WTC11 (cell line): ENCODE measurements around the gene DCLK1. TPM values are rescaled to one million over a fixed set of nuclear protein-coding genes. Genes with fewer than 3 reads are reported as not detected.

Experiments
- ATAC-seq: fragments of 200-7000 bp; cut with Tn5 transposase; 2 replicates; pipeline ENCODE4 v1.10.0; 2021; ENCODE audit warnings: mild to moderate bottlenecking, moderate library complexity
- CTCF ChIA-PET: fragments of 300-600 bp; sonication (Branson Sonifier 250); formaldehyde crosslinking; loops from one replicate; lab custom pipeline; 2021; ENCODE audit warnings: antibody characterized with exemption; lab: Charles Lee
- POLR2A ChIA-PET: fragments of 350-600 bp; sonication (Branson Sonifier 250); formaldehyde crosslinking; loops from one replicate; lab custom pipeline; 2021; ENCODE audit warnings: antibody characterized with exemption; lab: Charles Lee
- DNase-seq: peaks from one replicate; pipeline ENCODE4 v3.0.0; 2021; ENCODE audit warnings: low spot score
- H3K27ac Mint-ChIP-seq: 2 replicates; pipeline ENCODE4 v1.8.0; 2021; ENCODE audit warnings: mixed read lengths
- H3K27me3 Mint-ChIP-seq: 2 replicates; pipeline ENCODE4 v1.8.0; 2021; ENCODE audit warnings: low read depth, mild to moderate bottlenecking, moderate library complexity, mixed read lengths
- H3K36me3 Mint-ChIP-seq: 2 replicates; pipeline ENCODE4 v1.8.0; 2021; ENCODE audit warnings: mixed read lengths
- H3K4me1 Mint-ChIP-seq: 2 replicates; pipeline ENCODE4 v1.8.0; 2022; ENCODE audit warnings: mixed read lengths
- H3K4me3 Mint-ChIP-seq: 2 replicates; pipeline ENCODE4 v1.8.0; 2021; ENCODE audit warnings: mild to moderate bottlenecking, moderate library complexity, mixed read lengths
- H3K9me3 Mint-ChIP-seq: 2 replicates; pipeline ENCODE4 v1.8.0; 2021; ENCODE audit warnings: mixed read lengths
- ATF1 ChIP-seq: sonication (generic); formaldehyde crosslinking; IDR thresholded peaks from 2 replicates; pipeline ENCODE4 v1.8.1; 2023; ENCODE audit warnings: mild to moderate bottlenecking, moderate library complexity, missing genetic modification reagents
- CBFB ChIP-seq: sonication (generic); formaldehyde crosslinking; IDR thresholded peaks from 2 replicates; pipeline ENCODE4 v1.8.1; 2022; ENCODE audit warnings: mild to moderate bottlenecking, low read depth, missing genetic modification reagents
- CREM ChIP-seq: sonication (generic); formaldehyde crosslinking; IDR thresholded peaks from 2 replicates; pipeline ENCODE4 v1.8.1; 2022; ENCODE audit warnings: mild to moderate bottlenecking, missing genetic modification reagents, moderate library complexity
- CTCF ChIP-seq: fragments of 200-600 bp; IDR thresholded peaks from 2 replicates; pipeline ENCODE4 v1.8.0; 2022; ENCODE audit warnings: antibody characterized with exemption
- E2F1 ChIP-seq: sonication (generic); formaldehyde crosslinking; IDR thresholded peaks from 2 replicates; pipeline ENCODE4 v1.8.0; 2022; ENCODE audit warnings: mild to moderate bottlenecking, missing genetic modification reagents
- FOXP1 ChIP-seq: sonication (generic); formaldehyde crosslinking; IDR thresholded peaks from 2 replicates; pipeline ENCODE4 v1.8.0; 2022; ENCODE audit warnings: missing genetic modification reagents, mild to moderate bottlenecking, moderate library complexity, borderline replicate concordance
- FOXP4 ChIP-seq: sonication (generic); formaldehyde crosslinking; IDR thresholded peaks from 2 replicates; pipeline ENCODE4 v1.8.0; 2022; ENCODE audit warnings: mild to moderate bottlenecking, missing genetic modification reagents
- GABPB1 ChIP-seq: sonication (generic); formaldehyde crosslinking; IDR thresholded peaks from 2 replicates; pipeline ENCODE4 v1.8.1; 2023; ENCODE audit warnings: mild to moderate bottlenecking, missing genetic modification reagents
- IRF2 ChIP-seq: sonication (generic); formaldehyde crosslinking; IDR thresholded peaks from 2 replicates; pipeline ENCODE4 v1.8.0; 2022; ENCODE audit warnings: low read depth, missing genetic modification reagents, borderline replicate concordance
- NFATC4 ChIP-seq: fragments of 250-450 bp; sonication (Bioruptor Pico); IDR thresholded peaks from 2 replicates; pipeline ENCODE4 v1.9.0; 2021; ENCODE audit warnings: mild to moderate bottlenecking
- NFE2L1 ChIP-seq: sonication (generic); formaldehyde crosslinking; IDR thresholded peaks from 2 replicates; pipeline ENCODE4 v1.8.1; 2023; ENCODE audit warnings: missing genetic modification reagents
- NFYB ChIP-seq: sonication (generic); formaldehyde crosslinking; conservative IDR thresholded peaks from 2 replicates; pipeline ENCODE4 v1.8.0; 2022; ENCODE audit warnings: low read depth, missing genetic modification reagents
- PREB ChIP-seq: sonication (generic); formaldehyde crosslinking; IDR thresholded peaks from 2 replicates; pipeline ENCODE4 v1.8.1; 2022; ENCODE audit warnings: mild to moderate bottlenecking, missing genetic modification reagents, moderate library complexity, borderline replicate concordance
- RORB ChIP-seq: fragments of 250-450 bp; sonication (Bioruptor Pico); IDR thresholded peaks from 2 replicates; pipeline ENCODE4 v1.9.0; 2021; ENCODE audit warnings: mild to moderate bottlenecking
- SMAD3 ChIP-seq: sonication (generic); formaldehyde crosslinking; IDR thresholded peaks from 2 replicates; pipeline ENCODE4 v1.8.0; 2022; ENCODE audit warnings: missing genetic modification reagents, mild to moderate bottlenecking, borderline replicate concordance
- SMAD4 ChIP-seq: sonication (generic); formaldehyde crosslinking; IDR thresholded peaks from 2 replicates; pipeline ENCODE4 v1.8.0; 2022; ENCODE audit warnings: mild to moderate bottlenecking, missing genetic modification reagents
- SOX15 ChIP-seq: fragments of 250-450 bp; sonication (Bioruptor Pico); IDR thresholded peaks from 2 replicates; pipeline ENCODE4 v1.9.0; 2021; ENCODE audit warnings: mild to moderate bottlenecking
- TEAD1 ChIP-seq: sonication (generic); formaldehyde crosslinking; IDR thresholded peaks from 2 replicates; pipeline ENCODE4 v1.8.0; 2022; ENCODE audit warnings: mild to moderate bottlenecking, missing genetic modification reagents
- TEAD4 ChIP-seq: sonication (generic); formaldehyde crosslinking; IDR thresholded peaks from 2 replicates; pipeline ENCODE4 v1.8.0; 2022; ENCODE audit warnings: mild to moderate bottlenecking, missing genetic modification reagents
- USF1 ChIP-seq: sonication (generic); formaldehyde crosslinking; IDR thresholded peaks from 2 replicates; pipeline ENCODE4 v1.8.0; 2022; ENCODE audit warnings: mild to moderate bottlenecking, missing genetic modification reagents
- USF2 ChIP-seq: sonication (generic); formaldehyde crosslinking; IDR thresholded peaks from 2 replicates; pipeline ENCODE4 v1.8.1; 2023; ENCODE audit warnings: mild to moderate bottlenecking, missing genetic modification reagents, moderate library complexity
- ZNF281 ChIP-seq: sonication (generic); formaldehyde crosslinking; IDR thresholded peaks from 2 replicates; pipeline ENCODE4 v1.8.0; 2023; ENCODE audit warnings: mild to moderate bottlenecking, missing genetic modification reagents
- ZNF396 ChIP-seq: fragments of 250-450 bp; sonication (Bioruptor Pico); IDR thresholded peaks from 2 replicates; pipeline ENCODE4 v1.8.0; 2021; ENCODE audit warnings: mild to moderate bottlenecking, moderate library complexity, borderline replicate concordance
- ZNF416 ChIP-seq: fragments of 250-450 bp; sonication (Bioruptor Pico); IDR thresholded peaks from 2 replicates; pipeline ENCODE4 v1.9.0; 2021; ENCODE audit warnings: mild to moderate bottlenecking, inconsistent platforms
- ZSCAN18 ChIP-seq: fragments of 250-450 bp; sonication (Bioruptor Pico); IDR thresholded peaks from 2 replicates; pipeline ENCODE4 v2.1.2; 2022; ENCODE audit warnings: mild to moderate bottlenecking, moderate library complexity
- total RNA-seq: library from RNA; stranded (reverse); gene quantifications from 3 replicates; pipeline ENCODE4 v1.2.3, GENCODE V29; 2021

DCLK1 gene
- total RNA-seq, 1 experiment from 2014 or later, result 18.5 TPM

GRCh38 chr13:36108342-36108741 is 22.8 kb downstream of the DCLK1 start:
- ChIA-PET POLR2A (no interaction called here), CTCF (no interaction called here)
- Mint-ChIP-seq H3K27ac (no peak overlapping the region), H3K36me3 (peaks cover 4% of the 10 kb centered on the region; the same call in 1 of the 2 replicates), H3K9me3 (no peaks in the 10 kb centered on the region), H3K4me3 (no peak overlapping the region)
- no peak for DNase-seq
- no peak for TF ChIP-seq SMAD3 (CRISPR knock-in tag)
- no peak for TF ChIP-seq SMAD4 (CRISPR knock-in tag)
- no peak for TF ChIP-seq TEAD4 (CRISPR knock-in tag)
- no peak for TF ChIP-seq NFE2L1 (CRISPR knock-in tag)
- TF ChIP-seq GABPB1 (CRISPR knock-in tag), result no peak
- no peak for TF ChIP-seq CTCF
- no peak for TF ChIP-seq ZNF396
- no peak for TF ChIP-seq NFATC4 (CRISPR knock-in tag)
- no peak for TF ChIP-seq ZNF416 (CRISPR knock-in tag)
- TF ChIP-seq USF1 (CRISPR knock-in tag), result no peak
- no peak for TF ChIP-seq TEAD1 (CRISPR knock-in tag)
- no peak for TF ChIP-seq SOX15
- no peak for TF ChIP-seq CREM (CRISPR knock-in tag)
- no peak for TF ChIP-seq FOXP1 (CRISPR knock-in tag)
- TF ChIP-seq FOXP4 (CRISPR knock-in tag), result no peak
- no peak for TF ChIP-seq RORB
- no peak for TF ChIP-seq NFYB (CRISPR knock-in tag)
- no peak for TF ChIP-seq IRF2 (CRISPR knock-in tag)
- TF ChIP-seq, all 79 proteins: peak for 0
- no peaks in the 10 kb centered on the region for H3K4me1 Mint-ChIP-seq
- no peaks in the 10 kb centered on the region for H3K27me3 Mint-ChIP-seq
- no peak for ATAC-seq

- Mint-ChIP-seq H3K27ac (no peak overlapping the region), H3K9me3 (no peaks in the 10 kb centered on the region), H3K4me1 (no peaks in the 10 kb centered on the region), H3K4me3 (no peak overlapping the region), H3K36me3 (peaks cover 4% of the 10 kb centered on the region; the same call in 1 of the 2 replicates), H3K27me3 (no peaks in the 10 kb centered on the region)
- ChIA-PET CTCF (no interaction called here), POLR2A (no interaction called here)
- TF ChIP-seq FOXP1 (CRISPR knock-in tag), result no peak
- no peak for TF ChIP-seq CBFB (CRISPR knock-in tag)
- TF ChIP-seq ZSCAN18 (CRISPR knock-in tag), result no peak
- no peak for TF ChIP-seq ZNF281
- TF ChIP-seq USF2 (CRISPR knock-in tag), result no peak
- TF ChIP-seq TEAD4 (CRISPR knock-in tag), result no peak
- TF ChIP-seq E2F1 (CRISPR knock-in tag), result no peak
- no peak for TF ChIP-seq SOX15
- TF ChIP-seq ATF1, result no peak
- TF ChIP-seq PREB (CRISPR knock-in tag), result no peak
- no peak for ATAC-seq
- no peak for DNase-seq
These were observed 23.7 kb downstream of the DCLK1 start for GRCh38 chr13:36107521-36107920.
